OCI-LY7 (cell line): Measurements from ENCODE around the gene SACM1L. TPM values are rescaled to one million over a fixed set of nuclear protein-coding genes. Genes with fewer than 3 reads are reported as not detected.

Experiments used
- BruUV-seq: library from RNA; stranded (reverse); fragments of 400-500 nt; replicated peaks from 2 replicates; lab custom pipeline; 2021; lab: Mats Ljungman, UMichigan
- CTCF ChIA-PET: fragments of 300-600 bp; sonication (Branson Sonifier 250); formaldehyde crosslinking; loops from one replicate; lab custom pipeline; 2022; ENCODE audit warnings: antibody characterized with exemption; ENCODE audit not compliant: unreplicated experiment; lab: Charles Lee
- POLR2A ChIA-PET: fragments of 300-600 bp; sonication (Branson Sonifier 250); formaldehyde crosslinking; loops from one replicate; lab custom pipeline; 2022; ENCODE audit warnings: antibody characterized with exemption; lab: Charles Lee
- DNase-seq: peaks from one replicate; pipeline ENCODE4 v3.0.0-alpha.2; 2015; ENCODE audit warnings: low spot score
- H2AFZ ChIP-seq: fragments of 200-600 bp; sonication (generic), shearing (Covaris generic); 2 replicates; pipeline ENCODE4 v1.6.1; 2014; ENCODE audit warnings: mild to moderate bottlenecking, antibody characterized with exemption, low read length, moderate library complexity
- H3K27ac ChIP-seq: fragments of 200-600 bp; sonication (generic); 2 replicates; pipeline ENCODE4 v1.5.1; 2014; ENCODE audit warnings: mixed run types, low read depth, mild to moderate bottlenecking, moderate library complexity, low read length, inconsistent platforms; ENCODE audit not compliant: poor library complexity, severe bottlenecking
- H3K36me3 ChIP-seq: fragments of 200-600 bp; sonication (generic); 2 replicates; pipeline ENCODE4 v1.6.1; 2014; ENCODE audit warnings: mild to moderate bottlenecking, antibody characterized with exemption, low read length, moderate library complexity, mixed read lengths; ENCODE audit not compliant: insufficient read depth
- H3K4me1 ChIP-seq: fragments of 200-600 bp; sonication (generic); 2 replicates; pipeline ENCODE4 v1.5.1; 2014; ENCODE audit warnings: mild to moderate bottlenecking, low read length; ENCODE audit not compliant: insufficient read depth, poor library complexity, severe bottlenecking
- H3K4me2 ChIP-seq: fragments of 200-600 bp; sonication (generic); 2 replicates; pipeline ENCODE4 v1.6.1; 2014; ENCODE audit warnings: mild to moderate bottlenecking, low read length
- H3K4me3 ChIP-seq: fragments of 200-600 bp; sonication (generic); 2 replicates; pipeline ENCODE4 v1.5.1; 2014; ENCODE audit warnings: mild to moderate bottlenecking, low read depth, low read length; ENCODE audit not compliant: poor library complexity, severe bottlenecking
- H3K79me2 ChIP-seq: fragments of 200-600 bp; sonication (generic); 2 replicates; pipeline ENCODE4 v1.6.1; 2016; ENCODE audit warnings: low read depth, mild to moderate bottlenecking, low read length, moderate library complexity, mixed read lengths; ENCODE audit not compliant: insufficient read depth
- H3K9me2 ChIP-seq: fragments of 200-600 bp; sonication (generic); 2 replicates; pipeline ENCODE4 v1.6.1; 2016; ENCODE audit warnings: mild to moderate bottlenecking, low read length, mixed read lengths; ENCODE audit not compliant: insufficient read depth
- H3K9me3 ChIP-seq: fragments of 200-600 bp; sonication (generic); 2 replicates; pipeline ENCODE4 v1.6.1; 2014; ENCODE audit warnings: mild to moderate bottlenecking, mixed run types, low read length, mixed read lengths
- H4K20me1 ChIP-seq: fragments of 200-600 bp; sonication (generic); 2 replicates; pipeline ENCODE4 v1.6.1; 2014; ENCODE audit warnings: mild to moderate bottlenecking, antibody characterized with exemption, low read length, moderate library complexity, mixed read lengths; ENCODE audit not compliant: insufficient read depth
- CTCF ChIP-seq: fragments of 200-600 bp; sonication (generic); conservative IDR thresholded peaks from 2 replicates; pipeline ENCODE4 v1.5.1; 2014; ENCODE audit warnings: mild to moderate bottlenecking, antibody characterized with exemption, low read length, moderate library complexity, mixed read lengths
- EZH2phosphoT487 ChIP-seq: fragments of 200-600 bp; sonication (generic); IDR thresholded peaks from 2 replicates; pipeline ENCODE4 v1.6.1; 2018; ENCODE audit warnings: low read depth, borderline replicate concordance, mild to moderate bottlenecking, mixed run types, antibody characterized with exemption, low read length, moderate library complexity, mixed read lengths
- intact Hi-C: fragments of 100-400 bp; cut with micrococcal nuclease; formaldehyde crosslinking; loops from one replicate; pipeline ENCODE4 v1.10.0; 2022; ENCODE audit not compliant: unreplicated experiment
- total RNA-seq, 2 experiments: library from RNA; depleted of rRNA in 1 of 2; stranded (reverse); fragments of >200 nt in 1 of 2; shearing (Covaris generic) in 1 of 2; gene quantifications; 2 replicates each; pipeline ENCODE4 v1.2.3, GENCODE V29; 2014 to 2022

SACM1L gene
- total RNA-seq, 2 experiments from 2014 or later: 35.5 to 54.9 TPM

GRCh38 chr3:45660567-45660901 is 28.7 kb upstream of the SACM1L start:
- intact Hi-C loops: loop anchor here (1.0 kb wide), 1 partner anchor 149 kb away; no protein-coding TSS in a partner anchor
- Histone ChIP-seq H3K27ac (no peak overlapping the region), H2AFZ (no peak overlapping the region), H3K79me2 (no peaks in the 10 kb centered on the region), H3K4me1 (peaks cover 15% of the 10 kb centered on the region), H4K20me1 (no peaks in the 10 kb centered on the region; the same call in 1 of the 2 replicates), H3K4me2 (no peak overlapping the region), H3K4me3 (no peak overlapping the region), H3K9me3 (no peaks in the 10 kb centered on the region), H3K9me2 (no peaks in the 10 kb centered on the region), H3K36me3 (no peaks in the 10 kb centered on the region)
- no peak for TF ChIP-seq EZH2phosphoT487
- TF ChIP-seq CTCF: no peak
- BruUV-seq: no TSS peak
- ChIA-PET CTCF (interaction anchor here (0.9 to 1.5 kb wide), 7 partner anchors 10 to 165 kb away, joined by 3 to 14 read pairs (median 4); no protein-coding TSS in a partner anchor), POLR2A (interaction anchor here (1.0 to 1.2 kb wide), 3 partner anchors 115 to 150 kb away, joined by 4 read pairs; no protein-coding TSS in a partner anchor)
- no peak for DNase-seq

DNA sequence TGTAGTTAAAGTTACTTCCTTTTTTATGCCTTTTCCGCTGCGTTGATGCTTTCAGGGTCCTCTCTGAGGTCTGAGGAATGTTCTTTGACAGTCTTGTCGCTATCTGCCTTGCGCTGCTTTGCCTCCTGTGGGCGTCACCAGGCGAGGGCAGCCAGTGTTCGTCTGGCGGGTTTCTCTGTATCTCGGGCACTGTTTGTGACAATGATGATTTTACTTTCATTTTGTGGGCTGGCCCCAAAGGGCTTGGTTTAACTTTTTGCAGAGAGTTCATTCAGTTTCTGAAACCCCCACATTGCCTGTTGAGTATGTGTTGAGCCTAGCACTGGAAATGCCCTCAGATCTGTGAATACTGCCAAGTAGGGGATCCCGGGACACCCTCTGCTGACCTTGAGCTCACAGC is 24.6 kb upstream of the SACM1L start:
- no peaks in the 10 kb centered on the region for H3K79me2 ChIP-seq
- intact Hi-C loops: no loop called here
- peak overlapping the region; percentile 55 for H3K4me3 ChIP-seq
- DNase-seq: peak; percentile 55
- H3K9me2 ChIP-seq: no peaks in the 10 kb centered on the region
- POLR2A ChIA-PET: interaction anchor here (0.6 kb wide), 1 partner anchor 18 kb away, joined by 3 read pairs; no protein-coding TSS in a partner anchor
- H3K4me2 ChIP-seq: peak overlapping the region; percentile 59
- CTCF ChIA-PET: interaction anchor here (0.6 kb wide), 1 partner anchor 417 kb away, joined by 3 read pairs; no protein-coding TSS in a partner anchor
- no peak overlapping the region for H2AFZ ChIP-seq
- TF ChIP-seq EZH2phosphoT487 (no peak), CTCF (no peak)
- no TSS peak for BruUV-seq
- no peak overlapping the region for H3K27ac ChIP-seq
- H3K36me3 ChIP-seq: no peaks in the 10 kb centered on the region
- H3K4me1 ChIP-seq: peaks cover 17% of the 10 kb centered on the region
- H3K9me3 ChIP-seq: no peaks in the 10 kb centered on the region
- no peaks in the 10 kb centered on the region for H4K20me1 ChIP-seq

DNA sequence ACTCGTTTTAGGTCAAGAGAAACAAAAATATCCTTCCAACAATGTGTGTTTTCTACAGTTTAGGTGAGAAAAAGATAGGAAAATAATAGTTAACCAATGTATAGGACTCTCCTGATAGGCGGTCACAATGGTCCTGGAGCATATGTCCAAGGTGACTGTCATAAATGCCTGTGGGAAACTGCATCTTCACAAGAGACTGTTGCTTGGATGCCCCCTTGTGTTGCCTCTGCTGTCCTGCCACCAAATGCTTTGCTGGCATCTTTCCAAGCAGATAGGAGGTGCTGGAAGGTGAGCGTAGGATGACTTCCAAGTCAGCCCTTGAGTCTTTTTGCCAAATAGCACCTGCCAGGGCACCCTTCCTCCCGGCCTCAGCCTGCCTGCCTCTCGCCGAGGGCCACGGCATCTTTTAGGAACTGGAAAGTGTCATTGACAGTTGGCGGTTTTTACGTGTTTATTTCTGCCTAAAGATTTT is 24.1 kb upstream of the SACM1L start:
- intact Hi-C loops: no loop called here
- Histone ChIP-seq H3K79me2 (no peaks in the 10 kb centered on the region), H3K4me3 (peak overlapping the region; percentile 55), H4K20me1 (no peaks in the 10 kb centered on the region), H3K9me3 (no peaks in the 10 kb centered on the region), H3K27ac (no peak overlapping the region), H2AFZ (no peak overlapping the region), H3K4me1 (peaks cover 17% of the 10 kb centered on the region), H3K9me2 (no peaks in the 10 kb centered on the region), H3K36me3 (no peaks in the 10 kb centered on the region), H3K4me2 (peak overlapping the region; percentile 59)
- peak; percentile 76 for DNase-seq
- no TSS peak for BruUV-seq
- TF ChIP-seq CTCF: peak; percentile 87
- TF ChIP-seq EZH2phosphoT487: no peak
- ChIA-PET POLR2A (interaction anchor here (0.6 kb wide), 1 partner anchor 17 kb away, joined by 3 read pairs; no protein-coding TSS in a partner anchor), CTCF (interaction anchor here (0.6 kb wide), 1 partner anchor 416 kb away, joined by 3 read pairs; no protein-coding TSS in a partner anchor)
